ENCODE results near the gene SPOPL. TPM values are rescaled to one million over a fixed set of nuclear protein-coding genes. Genes with fewer than 3 reads are reported as not detected.
"Not testable (repeated sequence)": the region's sequence is repeated elsewhere in the genome, so short reads cannot be mapped to it uniquely, and the experiment has no call there.

SPOPL gene
- polyA plus RNA-seq, 2 donors = 2.5 to 3.6 TPM

GRCh38 chr2:138537170-138537915 lies 35.8 kb downstream of the SPOPL start:
- H3K36me3 ChIP-seq (ENCODE audit: control insufficient read depth in 2 of 2, insufficient read depth in 2 of 2, low read length in 1 of 2) = no peaks in the 10 kb centered on the region
- no peak overlapping the region for H3K27ac ChIP-seq (ENCODE audit: low read depth in 2 of 2, low read length in 1 of 2)
- no peaks in the 10 kb centered on the region for H3K27me3 ChIP-seq (ENCODE audit: control insufficient read depth in 1 of 2, insufficient read depth in 2 of 2, low read length in 2 of 2)
- H3K9me3 ChIP-seq (ENCODE audit: control insufficient read depth in 2 of 2, insufficient read depth in 1 of 2, low read depth in 1 of 2, low read length in 1 of 2) = no peaks in the 10 kb centered on the region
- no peak overlapping the region for H3K4me3 ChIP-seq (ENCODE audit: low read depth in 1 of 2, low read length in 2 of 2)
- no peaks in the 10 kb centered on the region for H3K4me1 ChIP-seq (ENCODE audit: control insufficient read depth in 2 of 2, insufficient read depth in 2 of 2, low read length in 1 of 2)
- 86 to 89% methylated on average over 12 of the region's 12 CpGs for WGBS, 2 donors

- H3K9me3 ChIP-seq (ENCODE audit: control insufficient read depth in 2 of 2, insufficient read depth in 1 of 2, low read depth in 1 of 2, low read length in 1 of 2); H3K27me3 ChIP-seq (ENCODE audit: control insufficient read depth in 1 of 2, insufficient read depth in 2 of 2, low read length in 2 of 2); H3K4me3 ChIP-seq (ENCODE audit: low read depth in 1 of 2, low read length in 2 of 2); H3K36me3 ChIP-seq (ENCODE audit: control insufficient read depth in 2 of 2, insufficient read depth in 2 of 2, low read length in 1 of 2); H3K4me1 ChIP-seq (ENCODE audit: control insufficient read depth in 2 of 2, insufficient read depth in 2 of 2, low read length in 1 of 2); H3K27ac ChIP-seq (ENCODE audit: low read depth in 2 of 2, low read length in 1 of 2): not testable (repeated sequence)
- 96% methylated on average over 12 of the region's 12 CpGs for WGBS, 2 donors
Observed at GRCh38 chr2:138544206-138544605, 42.6 kb downstream of the SPOPL start.

- no peaks in the 10 kb centered on the region for H3K27me3 ChIP-seq (ENCODE audit: control insufficient read depth in 1 of 2, insufficient read depth in 2 of 2, low read length in 2 of 2)
- H3K4me3 ChIP-seq (ENCODE audit: low read depth in 1 of 2, low read length in 2 of 2) = no peak overlapping the region
- H3K9me3 ChIP-seq (ENCODE audit: control insufficient read depth in 2 of 2, insufficient read depth in 1 of 2, low read depth in 1 of 2, low read length in 1 of 2) = no peaks in the 10 kb centered on the region
- no peak overlapping the region for H3K27ac ChIP-seq (ENCODE audit: low read depth in 2 of 2, low read length in 1 of 2)
- H3K4me1 ChIP-seq (ENCODE audit: control insufficient read depth in 2 of 2, insufficient read depth in 2 of 2, low read length in 1 of 2) = no peaks in the 10 kb centered on the region
- H3K36me3 ChIP-seq (ENCODE audit: control insufficient read depth in 2 of 2, insufficient read depth in 2 of 2, low read length in 1 of 2) = no peaks in the 10 kb centered on the region
Observed at GRCh38 chr2:138548796-138549195, 47.2 kb downstream of the SPOPL start.

- 95 to 96% methylated on average over 4 of the region's 4 CpGs for WGBS, 2 donors
- Histone ChIP-seq H3K4me1 (ENCODE audit: control insufficient read depth in 2 of 2, insufficient read depth in 2 of 2, low read length in 1 of 2) (no peaks in the 10 kb centered on the region), H3K27ac (ENCODE audit: low read depth in 2 of 2, low read length in 1 of 2) (no peak overlapping the region), H3K36me3 (ENCODE audit: control insufficient read depth in 2 of 2, insufficient read depth in 2 of 2, low read length in 1 of 2) (peaks cover 0 to 3% of the 10 kb centered on the region in 2 donors), H3K4me3 (ENCODE audit: low read depth in 1 of 2, low read length in 2 of 2) (no peak overlapping the region), H3K9me3 (ENCODE audit: control insufficient read depth in 2 of 2, insufficient read depth in 1 of 2, low read depth in 1 of 2, low read length in 1 of 2) (no peaks in the 10 kb centered on the region), H3K27me3 (ENCODE audit: control insufficient read depth in 1 of 2, insufficient read depth in 2 of 2, low read length in 2 of 2) (no peaks in the 10 kb centered on the region)
Observed at GRCh38 chr2:138550172-138550571, 48.6 kb downstream of the SPOPL start.

- no peaks in the 10 kb centered on the region for H3K9me3 ChIP-seq (ENCODE audit: control insufficient read depth in 2 of 2, insufficient read depth in 1 of 2, low read depth in 1 of 2, low read length in 1 of 2)
- H3K36me3 ChIP-seq (ENCODE audit: control insufficient read depth in 2 of 2, insufficient read depth in 2 of 2, low read length in 1 of 2) = peaks cover 0 to 3% of the 10 kb centered on the region in 2 donors
- H3K4me3 ChIP-seq (ENCODE audit: low read depth in 1 of 2, low read length in 2 of 2) = no peak overlapping the region
- no peak overlapping the region for H3K27ac ChIP-seq (ENCODE audit: low read depth in 2 of 2, low read length in 1 of 2)
- 64 to 82% methylated on average over 3 of the region's 3 CpGs for WGBS, 2 donors
- H3K27me3 ChIP-seq (ENCODE audit: control insufficient read depth in 1 of 2, insufficient read depth in 2 of 2, low read length in 2 of 2) = no peaks in the 10 kb centered on the region
- H3K4me1 ChIP-seq (ENCODE audit: control insufficient read depth in 2 of 2, insufficient read depth in 2 of 2, low read length in 1 of 2) = no peaks in the 10 kb centered on the region
Observed at GRCh38 chr2:138550670-138551287, 49.2 kb downstream of the SPOPL start.

- Histone ChIP-seq H3K4me3 (ENCODE audit: low read depth in 1 of 2, low read length in 2 of 2) (no peak overlapping the region), H3K36me3 (ENCODE audit: control insufficient read depth in 2 of 2, insufficient read depth in 2 of 2, low read length in 1 of 2) (peaks cover 0 to 3% of the 10 kb centered on the region in 2 donors), H3K9me3 (ENCODE audit: control insufficient read depth in 2 of 2, insufficient read depth in 1 of 2, low read depth in 1 of 2, low read length in 1 of 2) (no peaks in the 10 kb centered on the region), H3K4me1 (ENCODE audit: control insufficient read depth in 2 of 2, insufficient read depth in 2 of 2, low read length in 1 of 2) (no peaks in the 10 kb centered on the region), H3K27ac (ENCODE audit: low read depth in 2 of 2, low read length in 1 of 2) (no peak overlapping the region), H3K27me3 (ENCODE audit: control insufficient read depth in 1 of 2, insufficient read depth in 2 of 2, low read length in 2 of 2) (no peaks in the 10 kb centered on the region)
- 95 to 98% methylated on average over 3 of the region's 3 CpGs for WGBS, 2 donors
Observed at GRCh38 chr2:138554123-138554522, 52.6 kb downstream of the SPOPL start.

GRCh38 chr2:138559641-138560040 lies 58.1 kb downstream of the SPOPL start:
- Histone ChIP-seq H3K4me3 (ENCODE audit: low read depth in 1 of 2, low read length in 2 of 2) (no peak overlapping the region), H3K9me3 (ENCODE audit: control insufficient read depth in 2 of 2, insufficient read depth in 1 of 2, low read depth in 1 of 2, low read length in 1 of 2) (no peaks in the 10 kb centered on the region), H3K27ac (ENCODE audit: low read depth in 2 of 2, low read length in 1 of 2) (no peak overlapping the region), H3K4me1 (ENCODE audit: control insufficient read depth in 2 of 2, insufficient read depth in 2 of 2, low read length in 1 of 2) (no peaks in the 10 kb centered on the region), H3K27me3 (ENCODE audit: control insufficient read depth in 1 of 2, insufficient read depth in 2 of 2, low read length in 2 of 2) (no peaks in the 10 kb centered on the region), H3K36me3 (ENCODE audit: control insufficient read depth in 2 of 2, insufficient read depth in 2 of 2, low read length in 1 of 2) (no peaks in the 10 kb centered on the region)
- WGBS, 2 donors = 69 to 73% methylated on average over 1 of the region's 1 CpG

DNA sequence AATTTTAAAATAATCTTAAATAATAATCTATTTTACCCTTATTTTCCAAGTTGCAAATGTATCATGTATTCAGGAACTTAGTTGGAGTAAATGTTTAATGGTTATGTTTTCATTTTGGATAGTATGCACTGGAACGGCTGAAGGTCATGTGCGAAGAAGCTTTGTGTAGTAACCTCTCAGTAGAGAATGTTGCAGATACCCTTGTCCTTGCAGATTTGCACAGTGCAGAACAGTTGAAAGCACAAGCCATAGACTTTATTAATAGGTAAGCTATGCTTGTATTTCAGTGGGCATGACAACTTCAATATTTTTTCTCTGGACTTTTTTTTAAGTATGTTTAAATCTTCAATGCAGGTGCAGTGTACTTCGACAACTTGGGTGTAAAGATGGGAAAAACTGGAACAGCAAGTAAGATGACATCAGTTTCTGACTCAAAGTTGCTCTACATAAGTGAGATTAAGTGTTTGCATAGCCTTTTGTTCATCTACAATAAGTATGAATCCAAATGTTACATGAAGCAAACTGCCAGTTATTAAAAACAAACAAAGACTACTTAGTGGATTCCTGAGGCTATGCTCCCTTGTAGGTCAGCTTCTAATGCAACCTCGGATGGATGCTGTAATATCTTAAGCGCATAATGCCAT lies 63.1 kb downstream of the SPOPL start:
- Histone ChIP-seq H3K36me3 (ENCODE audit: control insufficient read depth in 2 of 2, insufficient read depth in 2 of 2, low read length in 1 of 2) (no peaks in the 10 kb centered on the region), H3K9me3 (ENCODE audit: control insufficient read depth in 2 of 2, insufficient read depth in 1 of 2, low read depth in 1 of 2, low read length in 1 of 2) (no peaks in the 10 kb centered on the region), H3K27me3 (ENCODE audit: control insufficient read depth in 1 of 2, insufficient read depth in 2 of 2, low read length in 2 of 2) (no peaks in the 10 kb centered on the region), H3K27ac (ENCODE audit: low read depth in 2 of 2, low read length in 1 of 2) (no peak overlapping the region), H3K4me3 (ENCODE audit: low read depth in 1 of 2, low read length in 2 of 2) (no peak overlapping the region), H3K4me1 (ENCODE audit: control insufficient read depth in 2 of 2, insufficient read depth in 2 of 2, low read length in 1 of 2) (no peaks in the 10 kb centered on the region)
- WGBS, 2 donors = 56 to 74% methylated on average over 5 of the region's 5 CpGs

DNA sequence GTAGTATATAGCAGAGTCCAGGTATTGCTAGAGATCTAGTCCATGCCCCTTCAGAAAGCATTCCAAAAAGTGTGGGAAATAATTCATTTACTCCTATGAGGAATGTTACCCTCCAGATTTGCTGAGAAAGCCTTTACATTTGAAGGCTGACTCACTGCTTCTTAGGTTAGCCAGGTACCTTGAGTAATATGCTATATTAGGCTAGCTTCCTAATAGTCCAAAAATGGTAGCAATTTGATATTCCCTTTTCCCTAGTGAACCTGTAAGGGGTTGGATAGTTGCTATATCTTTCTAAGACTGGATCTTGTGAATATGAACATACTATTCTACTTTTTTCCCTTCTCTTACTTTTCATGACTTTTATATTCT lies 63.6 kb downstream of the SPOPL start:
- no peak overlapping the region for H3K4me3 ChIP-seq (ENCODE audit: low read depth in 1 of 2, low read length in 2 of 2)
- no peaks in the 10 kb centered on the region for H3K27me3 ChIP-seq (ENCODE audit: control insufficient read depth in 1 of 2, insufficient read depth in 2 of 2, low read length in 2 of 2)
- no peaks in the 10 kb centered on the region for H3K9me3 ChIP-seq (ENCODE audit: control insufficient read depth in 2 of 2, insufficient read depth in 1 of 2, low read depth in 1 of 2, low read length in 1 of 2)
- no peaks in the 10 kb centered on the region for H3K4me1 ChIP-seq (ENCODE audit: control insufficient read depth in 2 of 2, insufficient read depth in 2 of 2, low read length in 1 of 2)
- no peaks in the 10 kb centered on the region for H3K36me3 ChIP-seq (ENCODE audit: control insufficient read depth in 2 of 2, insufficient read depth in 2 of 2, low read length in 1 of 2)
- H3K27ac ChIP-seq (ENCODE audit: low read depth in 2 of 2, low read length in 1 of 2) = no peak overlapping the region

- Histone ChIP-seq H3K4me1 (ENCODE audit: control insufficient read depth in 2 of 2, insufficient read depth in 2 of 2, low read length in 1 of 2) (no peaks in the 10 kb centered on the region), H3K27ac (ENCODE audit: low read depth in 2 of 2, low read length in 1 of 2) (no peak overlapping the region), H3K27me3 (ENCODE audit: control insufficient read depth in 1 of 2, insufficient read depth in 2 of 2, low read length in 2 of 2) (no peaks in the 10 kb centered on the region), H3K9me3 (ENCODE audit: control insufficient read depth in 2 of 2, insufficient read depth in 1 of 2, low read depth in 1 of 2, low read length in 1 of 2) (no peaks in the 10 kb centered on the region), H3K36me3 (ENCODE audit: control insufficient read depth in 2 of 2, insufficient read depth in 2 of 2, low read length in 1 of 2) (peaks cover 0 to 3% of the 10 kb centered on the region in 2 donors), H3K4me3 (ENCODE audit: low read depth in 1 of 2, low read length in 2 of 2) (no peak overlapping the region)
- 89 to 97% methylated on average over 2 of the region's 2 CpGs for WGBS, 2 donors
Observed at GRCh38 chr2:138572318-138572717, 70.7 kb downstream of the SPOPL start.

Measured in esophagus (tissue), 2 donors.